Stimulated activated CD8-positive, alpha-beta memory T cell treated with anti-CD3 and anti-CD28 coated beads, Interleukin-2, amount 100 ng/mL, for 1 hour (primary cell): Measurements from ENCODE around the gene SOX3.

Source experiments
- DNase-seq, 2 donors: peaks; one replicate each; pipeline ENCODE4 v3.0.0-alpha.2; 2020; ENCODE audit warnings: low read depth in 2 of 2

SOX3 gene

GRCh38 chrX:140495739-140496138 lies 9.1 kb downstream of the SOX3 start:
- DNase-seq, result no peak

- DNase-seq, result no peak
Measured at GRCh38 chrX:140492066-140492994, 12.5 kb downstream of the SOX3 start.

GRCh38 chrX:140480765-140481164 lies 24.1 kb downstream of the SOX3 start:
- no peak for DNase-seq

GRCh38 chrX:140477987-140478386 lies 26.9 kb downstream of the SOX3 start:
- no peak for DNase-seq

DNA sequence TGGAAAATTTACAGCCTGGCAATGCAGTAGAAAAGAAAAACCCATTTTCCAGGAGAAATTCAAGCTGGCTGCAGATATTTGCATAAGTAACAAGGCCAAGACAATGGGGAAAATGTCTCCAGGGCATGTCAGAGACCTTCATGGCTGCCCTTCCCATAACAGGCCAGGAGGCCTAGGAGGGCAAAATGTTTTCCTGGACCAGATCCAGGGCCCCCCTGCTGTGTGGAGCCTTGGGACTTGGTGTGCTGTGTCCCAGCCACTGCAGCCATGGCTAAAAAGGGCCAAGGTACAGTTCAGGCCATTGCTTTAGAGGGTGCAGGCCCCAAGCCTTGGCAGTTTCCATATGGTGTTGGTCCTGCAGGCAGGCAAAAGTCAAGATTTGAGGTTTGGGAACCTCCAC lies 29.8 kb downstream of the SOX3 start:
- DNase-seq, result no peak

DNA sequence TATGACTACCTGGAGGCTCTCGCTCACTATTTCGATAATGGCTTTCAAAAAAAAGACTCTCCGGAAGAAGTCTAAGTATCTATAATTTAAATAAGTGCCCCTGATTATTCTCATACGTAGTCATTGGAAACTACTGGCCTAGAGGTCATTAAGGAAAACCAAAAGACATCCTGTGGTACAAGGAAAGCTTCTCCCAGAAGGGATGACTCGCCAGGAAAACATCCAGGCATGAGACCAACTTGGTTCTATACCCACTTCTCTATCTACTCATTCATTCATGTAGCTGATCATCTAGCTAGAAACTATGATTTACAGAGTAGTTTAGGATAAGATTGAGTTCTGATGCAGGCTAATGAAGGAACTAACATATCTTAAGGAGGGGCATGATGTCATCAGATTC lies 37.7 kb downstream of the SOX3 start:
- DNase-seq, result no peak
